ENCODE measurements around the gene QDPR.

QDPR gene

GRCh38 chr4:17510582-17510981, 1.3 kb downstream of the QDPR start:
- Histone ChIP-seq H3K4me2 (ENCODE audit: low read length) (peak overlapping the region; percentile 74), H3K9ac (ENCODE audit: low read length) (peak overlapping the region; percentile 70; the same call in 1 of the 2 replicates), H3K4me3 (ENCODE audit: low read depth, low read length, poor library complexity, severe bottlenecking) (peak overlapping the region; percentile 69)

GRCh38 chr4:17504081-17504480, 7.8 kb downstream of the QDPR start:
- Histone ChIP-seq H3K4me2 (ENCODE audit: low read length) (no peak overlapping the region), H3K9me2 (ENCODE audit: low read depth, low read length) (no peaks in the 10 kb centered on the region), H3K36me3 (ENCODE audit: insufficient read depth, low read length) (peaks cover 20% of the 10 kb centered on the region), H2AFZ (ENCODE audit: low read length) (no peak overlapping the region), H4K20me1 (ENCODE audit: insufficient read depth, low read length) (no peaks in the 10 kb centered on the region), H3K4me3 (ENCODE audit: low read depth, low read length, poor library complexity, severe bottlenecking) (no peak overlapping the region), H3K4me1 (ENCODE audit: insufficient read depth, low read length, severe bottlenecking) (peaks cover 3% of the 10 kb centered on the region), H3K27ac (ENCODE audit: low read depth, low read length, poor library complexity, severe bottlenecking) (no peak overlapping the region), H3K9me3 (ENCODE audit: low read length) (no peaks in the 10 kb centered on the region), H3K79me2 (ENCODE audit: insufficient read depth, low read length) (no peaks in the 10 kb centered on the region), H3K27me3 (ENCODE audit: insufficient read depth, low read length) (no peaks in the 10 kb centered on the region), H3F3A (ENCODE audit: insufficient read depth, low read length) (no peaks in the 10 kb centered on the region), H3K9ac (ENCODE audit: low read length) (no peak overlapping the region)
- TF ChIP-seq CTCF (IDR thresholded peaks at IDR 0.05; ENCODE audit: low read length) (no peak), EZH2 (IDR thresholded peaks at IDR 0.05; ENCODE audit: borderline replicate concordance, low read length) (no peak)

More at GRCh38 chr4:17510582-17510981, 1.3 kb downstream of the QDPR start:
- Histone ChIP-seq H3K27me3 (ENCODE audit: insufficient read depth, low read length) (no peaks in the 10 kb centered on the region), H3K36me3 (ENCODE audit: insufficient read depth, low read length) (no peaks in the 10 kb centered on the region; the same call in 1 of the 2 replicates), H3K27ac (ENCODE audit: low read depth, low read length, poor library complexity, severe bottlenecking) (peak overlapping the region; percentile 29), H3K4me1 (ENCODE audit: insufficient read depth, low read length, severe bottlenecking) (peaks cover 18% of the 10 kb centered on the region), H3K79me2 (ENCODE audit: insufficient read depth, low read length) (no peaks in the 10 kb centered on the region), H2AFZ (ENCODE audit: low read length) (no peak overlapping the region), H3F3A (ENCODE audit: insufficient read depth, low read length) (no peaks in the 10 kb centered on the region), H3K9me3 (ENCODE audit: low read length) (no peaks in the 10 kb centered on the region), H4K20me1 (ENCODE audit: insufficient read depth, low read length) (no peaks in the 10 kb centered on the region), H3K9me2 (ENCODE audit: low read depth, low read length) (no peaks in the 10 kb centered on the region)
- TF ChIP-seq EZH2 (IDR thresholded peaks at IDR 0.05; ENCODE audit: borderline replicate concordance, low read length) (no peak), CTCF (IDR thresholded peaks at IDR 0.05; ENCODE audit: low read length) (no peak)

- Histone ChIP-seq H3K79me2 (ENCODE audit: insufficient read depth, low read length) (no peaks in the 10 kb centered on the region), H3K4me3 (ENCODE audit: low read depth, low read length, poor library complexity, severe bottlenecking) (no peak overlapping the region), H3K9me3 (ENCODE audit: low read length) (no peaks in the 10 kb centered on the region), H3K9ac (ENCODE audit: low read length) (no peak overlapping the region), H3K36me3 (ENCODE audit: insufficient read depth, low read length) (peaks cover 29% of the 10 kb centered on the region), H4K20me1 (ENCODE audit: insufficient read depth, low read length) (no peaks in the 10 kb centered on the region), H3F3A (ENCODE audit: insufficient read depth, low read length) (no peaks in the 10 kb centered on the region), H2AFZ (ENCODE audit: low read length) (no peak overlapping the region), H3K4me2 (ENCODE audit: low read length) (no peak overlapping the region), H3K4me1 (ENCODE audit: insufficient read depth, low read length, severe bottlenecking) (peaks cover 3% of the 10 kb centered on the region), H3K27ac (ENCODE audit: low read depth, low read length, poor library complexity, severe bottlenecking) (no peak overlapping the region), H3K27me3 (ENCODE audit: insufficient read depth, low read length) (no peaks in the 10 kb centered on the region), H3K9me2 (ENCODE audit: low read depth, low read length) (no peaks in the 10 kb centered on the region)
- TF ChIP-seq EZH2 (IDR thresholded peaks at IDR 0.05; ENCODE audit: borderline replicate concordance, low read length), result no peak
- no peak for TF ChIP-seq CTCF (IDR thresholded peaks at IDR 0.05; ENCODE audit: low read length)
Observed at GRCh38 chr4:17502756-17503155, 9.1 kb downstream of the QDPR start.

Data from OCI-LY1 (cell line).